HEK293 (cell line): Measurements from ENCODE around the gene ULBP3.
"Not testable (repeated sequence)": the region's sequence is repeated elsewhere in the genome, so short reads cannot be mapped to it uniquely, and the experiment has no call there.

ENCODE experiments used
- GLI2 ChIP-seq: fragments of 450-650 bp; formaldehyde crosslinking; IDR thresholded peaks from 2 replicates; pipeline ENCODE4; 2017; ENCODE audit warnings: missing biosample characterization, missing genetic modification characterization, low read depth, borderline replicate concordance
- HOXC10 ChIP-seq: sonication (generic); formaldehyde crosslinking; IDR thresholded peaks from 2 replicates; pipeline ENCODE4 v1.8.1; 2023; ENCODE audit warnings: mild to moderate bottlenecking, missing genetic modification reagents
- MYNN ChIP-seq: fragments of 450-650 bp; formaldehyde crosslinking; IDR thresholded peaks from 2 replicates; pipeline ENCODE4 v1.5.1; 2016; ENCODE audit warnings: missing biosample characterization, missing genetic modification characterization, borderline replicate concordance
- SP3 ChIP-seq: fragments of 450-650 bp; formaldehyde crosslinking; IDR thresholded peaks from 2 replicates; pipeline ENCODE4 v1.5.1; 2016; ENCODE audit warnings: missing biosample characterization, missing genetic modification characterization
- ZNF670 ChIP-seq: fragments of 450-650 bp; formaldehyde crosslinking; IDR thresholded peaks from 2 replicates; pipeline ENCODE4 v1.5.1; 2016; ENCODE audit warnings: missing biosample characterization, missing genetic modification characterization, low read depth
- ZSCAN16 ChIP-seq: fragments of 450-650 bp; formaldehyde crosslinking; IDR thresholded peaks from 2 replicates; pipeline ENCODE4 v1.5.1; 2016; ENCODE audit warnings: missing biosample characterization, missing genetic modification characterization
- TF ChIP-seq, protein P1 (sequence below): fragments of 450-650 bp; formaldehyde crosslinking; IDR thresholded peaks from 2 replicates; pipeline ENCODE4 v1.5.1; 2016; ENCODE audit warnings: missing biosample characterization, missing genetic modification characterization

DNA sequence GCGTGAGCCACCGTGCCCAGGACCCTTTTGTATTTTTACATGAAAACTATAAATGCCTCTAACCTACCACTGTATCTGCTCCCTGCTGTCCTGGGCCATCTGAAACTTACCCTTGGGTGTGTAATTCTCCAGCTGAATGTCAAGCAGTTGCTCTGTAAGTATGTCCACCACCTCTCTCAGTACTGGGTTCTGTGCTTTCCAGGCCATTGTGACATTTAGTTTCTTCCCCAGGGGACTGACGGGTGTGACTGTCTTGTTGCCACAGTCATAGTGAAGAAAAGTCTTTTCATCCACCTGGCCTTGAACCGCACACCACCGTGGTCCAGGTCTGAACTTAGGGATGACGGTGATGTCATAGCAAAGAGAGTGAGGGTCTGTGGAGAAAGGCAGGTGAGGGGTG is 47.1 kb downstream of the ULBP3 start:
- TF ChIP-seq, protein P1, sequence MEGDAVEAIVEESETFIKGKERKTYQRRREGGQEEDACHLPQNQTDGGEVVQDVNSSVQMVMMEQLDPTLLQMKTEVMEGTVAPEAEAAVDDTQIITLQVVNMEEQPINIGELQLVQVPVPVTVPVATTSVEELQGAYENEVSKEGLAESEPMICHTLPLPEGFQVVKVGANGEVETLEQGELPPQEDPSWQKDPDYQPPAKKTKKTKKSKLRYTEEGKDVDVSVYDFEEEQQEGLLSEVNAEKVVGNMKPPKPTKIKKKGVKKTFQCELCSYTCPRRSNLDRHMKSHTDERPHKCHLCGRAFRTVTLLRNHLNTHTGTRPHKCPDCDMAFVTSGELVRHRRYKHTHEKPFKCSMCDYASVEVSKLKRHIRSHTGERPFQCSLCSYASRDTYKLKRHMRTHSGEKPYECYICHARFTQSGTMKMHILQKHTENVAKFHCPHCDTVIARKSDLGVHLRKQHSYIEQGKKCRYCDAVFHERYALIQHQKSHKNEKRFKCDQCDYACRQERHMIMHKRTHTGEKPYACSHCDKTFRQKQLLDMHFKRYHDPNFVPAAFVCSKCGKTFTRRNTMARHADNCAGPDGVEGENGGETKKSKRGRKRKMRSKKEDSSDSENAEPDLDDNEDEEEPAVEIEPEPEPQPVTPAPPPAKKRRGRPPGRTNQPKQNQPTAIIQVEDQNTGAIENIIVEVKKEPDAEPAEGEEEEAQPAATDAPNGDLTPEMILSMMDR (tag by site-specific recombination) = not testable (repeated sequence)
- TF ChIP-seq ZNF670; GLI2 (tag by site-specific recombination); SP3 (tag by site-specific recombination); ZSCAN16 (tag by site-specific recombination); MYNN (tag by site-specific recombination); HOXC10: not testable (repeated sequence)
